H9 (cell line): Measurements from ENCODE around the gene FANCC. TPM values are rescaled to one million over a fixed set of nuclear protein-coding genes. Genes with fewer than 3 reads are reported as not detected.

Experiments
- DNase-seq: peaks from one replicate; pipeline ENCODE4 v3.0.0-alpha.2; 2017
- H2AFZ ChIP-seq: one replicate; pipeline ENCODE4 v1.6.1; 2013; ENCODE audit warnings: mild to moderate bottlenecking, low read length, control low read depth, moderate library complexity
- H2AK5ac ChIP-seq: 2 replicates; pipeline ENCODE4 v1.6.1; 2013; ENCODE audit warnings: low read length, control low read depth, mixed read lengths; ENCODE audit not compliant: insufficient read length
- H2BK120ac ChIP-seq: one replicate; pipeline ENCODE4 v1.6.1; 2013; ENCODE audit warnings: low read depth, mild to moderate bottlenecking, low read length, control low read depth, inconsistent platforms; ENCODE audit not compliant: poor library complexity, severe bottlenecking
- H2BK12ac ChIP-seq: 2 replicates; pipeline ENCODE4 v1.6.1; 2013; ENCODE audit warnings: low read length, control low read depth, mixed read lengths, low read depth; ENCODE audit not compliant: insufficient read length
- H2BK15ac ChIP-seq: 2 replicates; pipeline ENCODE4 v1.6.1; 2013; ENCODE audit warnings: low read depth, low read length, control low read depth
- H2BK20ac ChIP-seq: one replicate; pipeline ENCODE4 v1.6.1; 2013; ENCODE audit warnings: low read depth, mild to moderate bottlenecking, low read length, control low read depth, inconsistent platforms; ENCODE audit not compliant: poor library complexity, severe bottlenecking
- H2BK5ac ChIP-seq: 2 replicates; pipeline ENCODE4 v1.6.1; 2013; ENCODE audit warnings: low read length, control low read depth, mixed read lengths; ENCODE audit not compliant: insufficient read length
- H3K14ac ChIP-seq: 2 replicates; pipeline ENCODE4 v1.6.1; 2013; ENCODE audit warnings: low read length, control low read depth; ENCODE audit not compliant: insufficient read depth
- H3K18ac ChIP-seq: 2 replicates; pipeline ENCODE4 v1.6.1; 2013; ENCODE audit warnings: low read depth, mild to moderate bottlenecking, mixed read lengths, low read length, control low read depth; ENCODE audit not compliant: insufficient read length
- H3K23ac ChIP-seq: 2 replicates; pipeline ENCODE4 v1.6.1; 2013; ENCODE audit warnings: low read length, control low read depth, mixed read lengths, low read depth; ENCODE audit not compliant: insufficient read length
- H3K23me2 ChIP-seq: 2 replicates; pipeline ENCODE4 v1.6.1; 2013; ENCODE audit warnings: low read depth, mild to moderate bottlenecking, mixed read lengths, low read length, control low read depth; ENCODE audit not compliant: insufficient read length, poor library complexity, severe bottlenecking
- H3K27ac ChIP-seq: 2 replicates; pipeline ENCODE4 v1.5.1; 2013; ENCODE audit warnings: low read length, control low read depth, mixed read lengths, low read depth; ENCODE audit not compliant: insufficient read length
- H3K27me3 ChIP-seq: 2 replicates; pipeline ENCODE4 v1.6.1; 2013; ENCODE audit warnings: low read length, control low read depth, inconsistent platforms; ENCODE audit not compliant: insufficient read depth
- H3K4ac ChIP-seq: 2 replicates; pipeline ENCODE4 v1.6.1; 2013; ENCODE audit warnings: low read depth, mild to moderate bottlenecking, control low read depth, inconsistent platforms, low read length, moderate library complexity
- H3K4me1 ChIP-seq: 2 replicates; pipeline ENCODE4 v1.6.1; 2013; ENCODE audit warnings: low read length, control low read depth, inconsistent platforms; ENCODE audit not compliant: insufficient read depth
- H3K4me2 ChIP-seq: 2 replicates; pipeline ENCODE4 v1.6.1; 2013; ENCODE audit warnings: low read length, control low read depth, mixed read lengths; ENCODE audit not compliant: insufficient read length, insufficient read depth
- H3K56ac ChIP-seq: 2 replicates; pipeline ENCODE4 v1.6.1; 2013; ENCODE audit warnings: low read depth, mild to moderate bottlenecking, mixed read lengths, low read length, control low read depth; ENCODE audit not compliant: insufficient read length
- H3K79me1 ChIP-seq: 2 replicates; pipeline ENCODE4 v1.6.1; 2013; ENCODE audit warnings: low read depth, mild to moderate bottlenecking, moderate library complexity, low read length, control low read depth, inconsistent platforms; ENCODE audit not compliant: insufficient read depth, poor library complexity, severe bottlenecking
- H3K79me2 ChIP-seq: 2 replicates; pipeline ENCODE4 v1.6.1; 2013; ENCODE audit warnings: low read length, control low read depth, inconsistent platforms; ENCODE audit not compliant: insufficient read depth
- H3K9ac ChIP-seq: 2 replicates; pipeline ENCODE4 v1.6.1; 2013; ENCODE audit warnings: low read length, control low read depth, mixed read lengths; ENCODE audit not compliant: insufficient read length; ENCODE audit errors: extremely low read depth
- H3K9me3 ChIP-seq: one replicate; pipeline ENCODE4 v1.6.1; 2013; ENCODE audit warnings: low read depth, low read length, inconsistent platforms; ENCODE audit not compliant: control insufficient read depth
- H3T11ph ChIP-seq: one replicate; pipeline ENCODE4 v1.6.1; 2013; ENCODE audit warnings: mild to moderate bottlenecking, low read length, control low read depth, inconsistent platforms
- H4K20me1 ChIP-seq: one replicate; pipeline ENCODE4 v1.6.1; 2013; ENCODE audit not compliant: control insufficient read depth, insufficient read length, insufficient read depth
- H4K5ac ChIP-seq: 2 replicates; pipeline ENCODE4 v1.6.1; 2013; ENCODE audit warnings: low read depth, mild to moderate bottlenecking, mixed read lengths, low read length, control low read depth; ENCODE audit not compliant: insufficient read length
- H4K8ac ChIP-seq: replicated peaks from 2 replicates; pipeline ENCODE4 v1.6.1; 2013; ENCODE audit warnings: low read length, control low read depth, mixed read lengths, low read depth; ENCODE audit not compliant: insufficient read length
- H4K91ac ChIP-seq: 2 replicates; pipeline ENCODE4 v1.6.1; 2013; ENCODE audit warnings: low read depth, mild to moderate bottlenecking, moderate library complexity, mixed read lengths, low read length, control low read depth; ENCODE audit not compliant: insufficient read length
- H3K27ac Mint-ChIP-seq, 3 experiments: 2 replicates in 2 of 3; 3 replicates in 1 of 3; pipeline ENCODE4 v1.8.0; 2020 to 2021; ENCODE audit warnings: mixed read lengths in 3 of 3, mild to moderate bottlenecking in 1 of 3, moderate library complexity in 1 of 3
- H3K27me3 Mint-ChIP-seq: 2 replicates; pipeline ENCODE4 v1.8.0; 2021; ENCODE audit warnings: low read depth, mild to moderate bottlenecking, moderate library complexity, mixed read lengths
- H3K36me3 Mint-ChIP-seq, 3 experiments: 2 replicates in 2 of 3; 3 replicates in 1 of 3; pipeline ENCODE4 v1.8.0; 2020 to 2021; ENCODE audit warnings: low read depth in 3 of 3, mixed read lengths in 3 of 3; ENCODE audit not compliant: insufficient read depth in 1 of 3
- H3K4me1 Mint-ChIP-seq, 2 experiments: 2 replicates each; pipeline ENCODE4 v1.8.0; 2020; ENCODE audit warnings: mixed read lengths in 2 of 2
- H3K4me3 Mint-ChIP-seq, 2 experiments: 2 replicates in 1 of 2; 3 replicates in 1 of 2; pipeline ENCODE4 v1.8.0; 2020 to 2021; ENCODE audit warnings: mild to moderate bottlenecking in 2 of 2, mixed read lengths in 2 of 2, moderate library complexity in 1 of 2
- H3K9me3 Mint-ChIP-seq, 2 experiments: 2 replicates in 1 of 2; 3 replicates in 1 of 2; pipeline ENCODE4 v1.8.0; 2020; ENCODE audit warnings: mild to moderate bottlenecking in 2 of 2, mixed read lengths in 2 of 2, moderate library complexity in 1 of 2
- WGBS: extraction: QIAGEN DNeasy Blood & Tissue Kit; methylation state at CpG from one replicate; pipeline ENCODE4 v1.1.7; 2013; ENCODE audit warnings: missing lambda C conversion rate, low lambda C conversion rate, mixed read lengths; ENCODE audit not compliant: insufficient read length; ENCODE audit errors: extremely low coverage; 5-methylcytosine and 5-hydroxymethylcytosine counted together
- total RNA-seq: library from RNA; stranded (reverse); gene quantifications from 2 replicates; pipeline ENCODE4 v1.2.1, GENCODE V29; 2021
- TF ChIP-seq, protein P1 (sequence below): fragments of 200-600 bp; sonication (generic); conservative IDR thresholded peaks from 3 replicates; pipeline ENCODE4 v1.8.0; 2021; ENCODE audit warnings: antibody characterized with exemption, mild to moderate bottlenecking

The FANCC gene
- total RNA-seq, 1 experiment from 2014 or later, result 14.6 TPM

DNA sequence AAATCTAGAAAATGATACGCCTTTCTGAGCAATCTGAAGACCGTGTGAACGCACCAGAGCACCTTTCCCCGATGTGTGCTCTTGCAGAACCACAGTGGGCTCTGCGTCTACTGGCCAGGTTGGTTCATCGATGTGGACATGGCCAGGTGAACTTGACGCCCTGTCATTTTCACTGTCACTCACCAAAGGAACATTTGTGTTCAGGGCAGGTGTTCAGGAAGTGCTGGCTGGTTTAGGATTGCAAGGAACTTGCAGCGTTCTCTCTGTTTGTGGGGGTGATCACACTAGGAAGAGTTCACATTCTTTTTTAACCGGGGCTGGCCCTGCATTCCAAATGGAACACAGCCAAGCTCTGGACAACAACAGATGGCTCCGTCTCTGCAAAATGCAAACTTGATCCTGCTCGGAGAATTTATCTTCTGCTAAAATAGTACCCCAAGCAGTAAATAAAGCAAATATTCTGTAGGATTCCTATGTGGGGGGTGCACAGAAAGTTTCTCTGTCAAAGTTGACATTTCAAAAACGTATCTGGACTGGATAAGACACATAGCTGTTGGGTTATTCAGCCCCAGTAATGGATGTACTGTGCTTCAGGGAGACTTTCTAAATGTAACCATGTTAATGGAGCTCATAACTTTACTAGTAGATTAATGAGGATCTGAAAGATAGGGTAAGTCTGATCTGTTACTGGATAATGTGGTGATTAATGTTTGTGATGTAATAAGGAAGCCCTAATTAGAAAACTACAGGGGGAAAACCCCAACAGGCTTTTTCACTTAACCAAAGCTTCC lies 45.7 kb upstream of the FANCC start:
- Histone ChIP-seq H4K8ac (no peak overlapping the region), H4K91ac (no peak overlapping the region), H3K14ac (no peak overlapping the region), H3K23me2 (no peaks in the 10 kb centered on the region), H3K4ac (no peak overlapping the region), H3K27me3 (no peaks in the 10 kb centered on the region), H3K79me2 (no peaks in the 10 kb centered on the region), H3K79me1 (no peaks in the 10 kb centered on the region), H3K9me3 (no peaks in the 10 kb centered on the region), H3K4me1 (peaks cover 3% of the 10 kb centered on the region; the same call in 1 of the 2 replicates), H2AK5ac (no peak overlapping the region), H2BK15ac (no peak overlapping the region), H4K5ac (no peak overlapping the region), H3K23ac (no peak overlapping the region), H3K4me2 (no peak overlapping the region), H3K27ac (no peak overlapping the region), H3K56ac (no peak overlapping the region), H4K20me1 (no peaks in the 10 kb centered on the region), H2AFZ (no peak overlapping the region), H3T11ph (no peak overlapping the region), H3K18ac (no peak overlapping the region), H3K9ac (no peak overlapping the region), H2BK12ac (no peak overlapping the region), H2BK20ac (no peak overlapping the region), H2BK120ac (no peak overlapping the region), H2BK5ac (no peak overlapping the region)
- no CpG with 5 or more reads among the region's 12 CpGs for WGBS
- H3K36me3 Mint-ChIP-seq, result peaks cover 0 to 1% (median under 1%) of the 10 kb centered on the region in 3 experiments; a peak in 4 of 7 replicates
- H3K4me1 Mint-ChIP-seq, result peaks cover 24 to 28% of the 10 kb centered on the region in 2 experiments
- peaks cover 8% of the 10 kb centered on the region for H3K27me3 Mint-ChIP-seq
- peak overlapping the region in 2 of 3 experiments; percentile 24 to 73; a peak in 1 of 7 replicates for H3K27ac Mint-ChIP-seq
- DNase-seq, result no peak
- TF ChIP-seq, protein P1, sequence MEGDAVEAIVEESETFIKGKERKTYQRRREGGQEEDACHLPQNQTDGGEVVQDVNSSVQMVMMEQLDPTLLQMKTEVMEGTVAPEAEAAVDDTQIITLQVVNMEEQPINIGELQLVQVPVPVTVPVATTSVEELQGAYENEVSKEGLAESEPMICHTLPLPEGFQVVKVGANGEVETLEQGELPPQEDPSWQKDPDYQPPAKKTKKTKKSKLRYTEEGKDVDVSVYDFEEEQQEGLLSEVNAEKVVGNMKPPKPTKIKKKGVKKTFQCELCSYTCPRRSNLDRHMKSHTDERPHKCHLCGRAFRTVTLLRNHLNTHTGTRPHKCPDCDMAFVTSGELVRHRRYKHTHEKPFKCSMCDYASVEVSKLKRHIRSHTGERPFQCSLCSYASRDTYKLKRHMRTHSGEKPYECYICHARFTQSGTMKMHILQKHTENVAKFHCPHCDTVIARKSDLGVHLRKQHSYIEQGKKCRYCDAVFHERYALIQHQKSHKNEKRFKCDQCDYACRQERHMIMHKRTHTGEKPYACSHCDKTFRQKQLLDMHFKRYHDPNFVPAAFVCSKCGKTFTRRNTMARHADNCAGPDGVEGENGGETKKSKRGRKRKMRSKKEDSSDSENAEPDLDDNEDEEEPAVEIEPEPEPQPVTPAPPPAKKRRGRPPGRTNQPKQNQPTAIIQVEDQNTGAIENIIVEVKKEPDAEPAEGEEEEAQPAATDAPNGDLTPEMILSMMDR, result no peak
- no peak overlapping the region for H3K4me3 Mint-ChIP-seq
- H3K9me3 Mint-ChIP-seq, result peaks cover under 1 to 3% of the 10 kb centered on the region in 2 experiments; a peak in 4 of 5 replicates
